Panc1 (cell line): ENCODE results near the gene EIF4EBP2. TPM values are rescaled to one million over a fixed set of nuclear protein-coding genes. Genes with fewer than 3 reads are reported as not detected.

Source experiments
- ATAC-seq: fragments of 200-7000 bp; cut with Tn5 transposase; 2 replicates; pipeline ENCODE4 v1.9.1; 2020; ENCODE audit warnings: mild to moderate bottlenecking, moderate library complexity
- BruUV-seq: library from RNA; stranded (reverse); fragments of 400-500 nt; replicated peaks from 2 replicates; lab custom pipeline; 2021; lab: Mats Ljungman, UMichigan
- CTCF ChIA-PET: fragments of 300-600 bp; sonication (Branson Sonifier 250); formaldehyde crosslinking; loops from one replicate; lab custom pipeline; 2022; ENCODE audit warnings: antibody characterized with exemption; lab: Charles Lee
- POLR2A ChIA-PET: fragments of 300-600 bp; sonication (Branson Sonifier 250); formaldehyde crosslinking; loops from one replicate; lab custom pipeline; 2022; ENCODE audit warnings: antibody characterized with exemption; lab: Charles Lee
- DNase-seq: peaks from one replicate; pipeline ENCODE4 v3.0.0-alpha.2; 2010; ENCODE audit warnings: low read depth, low spot score
- H3K27ac ChIP-seq: 2 replicates; pipeline ENCODE4 v1.5.1; 2011; ENCODE audit warnings: mild to moderate bottlenecking, low read length, inconsistent platforms
- H3K27me3 ChIP-seq: fragments of 200-500 bp; sonication (Bioruptor generic); 2 replicates; pipeline ENCODE4 v1.6.0; 2014; ENCODE audit warnings: low read length, inconsistent platforms; ENCODE audit not compliant: control insufficient read depth, insufficient read depth
- H3K36me3 ChIP-seq: fragments of 200-500 bp; sonication (Bioruptor generic); 2 replicates; pipeline ENCODE4 v1.5.1; 2014; ENCODE audit warnings: inconsistent platforms, mild to moderate bottlenecking, low read length, moderate library complexity; ENCODE audit not compliant: control insufficient read depth, insufficient read depth
- H3K4me1 ChIP-seq: 2 replicates; pipeline ENCODE4 v1.5.1; 2011; ENCODE audit warnings: inconsistent platforms, mild to moderate bottlenecking, low read length, moderate library complexity; ENCODE audit not compliant: control insufficient read depth, insufficient read depth
- H3K4me3 ChIP-seq, 2 experiments: 2 replicates each; pipeline ENCODE4 v1.5.1; 2011 to 2012; ENCODE audit warnings: low read depth in 2 of 2, low read length in 2 of 2, mild to moderate bottlenecking in 2 of 2, inconsistent platforms in 1 of 2, moderate library complexity in 1 of 2
- H3K9me3 ChIP-seq: fragments of 200-500 bp; sonication (Bioruptor generic); 2 replicates; pipeline ENCODE4 v1.5.1; 2014; ENCODE audit warnings: low read depth, mild to moderate bottlenecking, inconsistent platforms, low read length, moderate library complexity; ENCODE audit not compliant: control insufficient read depth, insufficient read depth
- CTCF ChIP-seq: fragments of 450-650 bp; IDR thresholded peaks from 2 replicates; pipeline ENCODE4 v1.5.1; 2017; ENCODE audit warnings: mild to moderate bottlenecking
- POLR2AphosphoS5 ChIP-seq: IDR thresholded peaks from 2 replicates; pipeline ENCODE4 v1.6.1; 2012; ENCODE audit warnings: mild to moderate bottlenecking, low read depth, low read length, moderate library complexity
- REST ChIP-seq, 2 experiments: IDR thresholded peaks; 2 replicates each; pipeline ENCODE4 v1.6.1; 2011 to 2012; ENCODE audit warnings: low read depth in 2 of 2, control low read depth in 1 of 2, low read length in 1 of 2, mild to moderate bottlenecking in 1 of 2, moderate library complexity in 1 of 2; ENCODE audit not compliant: insufficient read depth in 1 of 2
- SIN3A ChIP-seq: IDR thresholded peaks from 2 replicates; pipeline ENCODE4 v1.6.1; 2012; ENCODE audit warnings: low read depth, mild to moderate bottlenecking, low read length, moderate library complexity, borderline replicate concordance; ENCODE audit not compliant: insufficient read depth
- TCF7L2 ChIP-seq: IDR thresholded peaks from 2 replicates; pipeline ENCODE4 v1.6.1; 2011; ENCODE audit warnings: mild to moderate bottlenecking, low read depth, low read length, inconsistent platforms
- in situ Hi-C: cut with HindIII; loops from 2 replicates; pipeline ENCODE4 v1.10.0; 2016; ENCODE audit warnings: low sequenced_read_pairs, low pct_unique_long_range_greater_than_20kb
- intact Hi-C: fragments of 100-400 bp; cut with micrococcal nuclease; formaldehyde crosslinking; loops from one replicate; pipeline ENCODE4 v1.10.0; 2022; ENCODE audit not compliant: unreplicated experiment
- total RNA-seq: library from RNA; stranded (reverse); gene quantifications from one replicate; pipeline ENCODE4 v1.2.1, GENCODE V29; 2021; ENCODE audit not compliant: unreplicated experiment

Gene EIF4EBP2
- total RNA-seq, 1 experiment from 2014 or later: 48.2 TPM

- in situ Hi-C loops: no loop called here
- intact Hi-C loops: no loop called here
- Histone ChIP-seq H3K27me3 (no peaks in the 10 kb centered on the region), H3K4me3 (no peak overlapping the region), H3K27ac (no peak overlapping the region), H3K4me1 (peaks cover 9% of the 10 kb centered on the region; the same call in 1 of the 2 replicates), H3K36me3 (no peaks in the 10 kb centered on the region), H3K9me3 (no peaks in the 10 kb centered on the region)
- TF ChIP-seq TCF7L2: no peak
- TF ChIP-seq REST (IDR thresholded peaks at IDR 0.05; ENCODE audit: insufficient read depth in 1 of 2, low read depth in 2 of 2, low read length in 1 of 2): no peak
- no peak for TF ChIP-seq CTCF
- TF ChIP-seq POLR2AphosphoS5: no peak
- TF ChIP-seq SIN3A: no peak
- BruUV-seq: no TSS peak
- CTCF ChIA-PET: no interaction called here
- DNase-seq (no peak), ATAC-seq (no peak)
- POLR2A ChIA-PET: no interaction called here
Observed at GRCh38 chr10:70358446-70358845, 45.5 kb upstream of the EIF4EBP2 start.

GRCh38 chr10:70359017-70359550 lies 44.9 kb upstream of the EIF4EBP2 start:
- ATAC-seq (no peak), DNase-seq (no peak)
- H3K27me3 ChIP-seq: no peaks in the 10 kb centered on the region
- no TSS peak for BruUV-seq
- peaks cover 14% of the 10 kb centered on the region for H3K4me1 ChIP-seq
- intact Hi-C loops (no loop called here), in situ Hi-C loops (no loop called here)
- no peaks in the 10 kb centered on the region for H3K9me3 ChIP-seq
- H3K36me3 ChIP-seq: no peaks in the 10 kb centered on the region
- TF ChIP-seq REST (IDR thresholded peaks at IDR 0.05; ENCODE audit: insufficient read depth in 1 of 2, low read depth in 2 of 2, low read length in 1 of 2): no peak
- no peak for TF ChIP-seq CTCF
- TF ChIP-seq SIN3A: no peak
- no peak for TF ChIP-seq TCF7L2
- TF ChIP-seq POLR2AphosphoS5: no peak
- no peak overlapping the region for H3K4me3 ChIP-seq
- CTCF ChIA-PET: interaction anchor here (0.6 kb wide), 1 partner anchor 99 kb away, joined by 3 read pairs; no protein-coding TSS in a partner anchor
- POLR2A ChIA-PET: no interaction called here
- no peak overlapping the region for H3K27ac ChIP-seq
